ENCODE data around the gene OGFOD1. TPM values are rescaled to one million over a fixed set of nuclear protein-coding genes. Genes with fewer than 3 reads are reported as not detected.
A peak's percentile ranks its signal among the peaks of the same experiment; 100 is the strongest.

The OGFOD1 gene
- total RNA-seq, 1 donor from 2014 or later = 107 TPM

- H3K36me3 Mint-ChIP-seq (ENCODE audit: low read depth, unreplicated experiment) = peaks cover 15% of the 10 kb centered on the region
- H3K4me3 ChIP-seq (ENCODE audit: insufficient read depth, low read depth, low read length) = no peak overlapping the region
- H3K4me1 Mint-ChIP-seq (ENCODE audit: low read depth, unreplicated experiment) = no peaks in the 10 kb centered on the region
- H2AFZ ChIP-seq (ENCODE audit: low read depth, low read length) = no peak overlapping the region
- no peaks in the 10 kb centered on the region for H3K27me3 Mint-ChIP-seq (ENCODE audit: low read depth, unreplicated experiment)
- H3K4me2 ChIP-seq (ENCODE audit: low read length) = no peak overlapping the region
- H3K9me3 ChIP-seq (ENCODE audit: insufficient read depth, low read depth, low read length) = no peaks in the 10 kb centered on the region
- no peak overlapping the region for H3K27ac ChIP-seq (ENCODE audit: low read depth, low read length)
- H3K36me3 ChIP-seq (ENCODE audit: insufficient read depth, low read length) = peaks cover 79% of the 10 kb centered on the region
- no peaks in the 10 kb centered on the region for H3K9me3 Mint-ChIP-seq (ENCODE audit: unreplicated experiment)
- no peak for TF ChIP-seq CTCF (IDR thresholded peaks at IDR 0.05; ENCODE audit: insufficient read depth, low read depth, low read length)
- no peak for TF ChIP-seq EZH2 (IDR thresholded peaks at IDR 0.05; ENCODE audit: insufficient read depth, low read length)
- no peaks in the 10 kb centered on the region for H4K20me1 ChIP-seq (ENCODE audit: insufficient read depth, low read length)
- H3K27ac Mint-ChIP-seq (ENCODE audit: unreplicated experiment) = no peak overlapping the region
- no peak for FAIRE-seq
- no peaks in the 10 kb centered on the region for H3K4me1 ChIP-seq (ENCODE audit: insufficient read depth, low read length)
- H3K9ac ChIP-seq (ENCODE audit: low read length) = no peak overlapping the region
- H3K27me3 ChIP-seq (ENCODE audit: insufficient read depth, low read length) = no peaks in the 10 kb centered on the region
- DNase-seq (ENCODE audit: low read depth) = no peak
- H3K79me2 ChIP-seq (ENCODE audit: insufficient read depth, low read length) = no peaks in the 10 kb centered on the region
- H3K4me3 Mint-ChIP-seq (ENCODE audit: unreplicated experiment) = peak overlapping the region; percentile 11
These were observed 18.9 kb downstream of the OGFOD1 start for GRCh38 chr16:56470232-56470631.

GRCh38 chr16:56470666-56471065 is 19.3 kb downstream of the OGFOD1 start:
- Histone ChIP-seq H4K20me1 (ENCODE audit: insufficient read depth, low read length) (no peaks in the 10 kb centered on the region), H3K4me1 (ENCODE audit: insufficient read depth, low read length) (no peaks in the 10 kb centered on the region), H3K9me3 (ENCODE audit: insufficient read depth, low read depth, low read length) (no peaks in the 10 kb centered on the region), H3K27ac (ENCODE audit: low read depth, low read length) (no peak overlapping the region), H3K36me3 (ENCODE audit: insufficient read depth, low read length) (peaks cover 83% of the 10 kb centered on the region), H3K27me3 (ENCODE audit: insufficient read depth, low read length) (no peaks in the 10 kb centered on the region), H3K9ac (ENCODE audit: low read length) (no peak overlapping the region), H3K4me2 (ENCODE audit: low read length) (no peak overlapping the region), H3K4me3 (ENCODE audit: insufficient read depth, low read depth, low read length) (no peak overlapping the region), H2AFZ (ENCODE audit: low read depth, low read length) (no peak overlapping the region), H3K79me2 (ENCODE audit: insufficient read depth, low read length) (no peaks in the 10 kb centered on the region)
- H3K36me3 Mint-ChIP-seq (ENCODE audit: low read depth, unreplicated experiment) = peaks cover 15% of the 10 kb centered on the region
- TF ChIP-seq CTCF (IDR thresholded peaks at IDR 0.05; ENCODE audit: insufficient read depth, low read depth, low read length) = no peak
- no peak for TF ChIP-seq EZH2 (IDR thresholded peaks at IDR 0.05; ENCODE audit: insufficient read depth, low read length)
- peak overlapping the region; percentile 11 for H3K4me3 Mint-ChIP-seq (ENCODE audit: unreplicated experiment)
- no peak for DNase-seq (ENCODE audit: low read depth)
- no peak overlapping the region for H3K27ac Mint-ChIP-seq (ENCODE audit: unreplicated experiment)
- no peaks in the 10 kb centered on the region for H3K27me3 Mint-ChIP-seq (ENCODE audit: low read depth, unreplicated experiment)
- no peaks in the 10 kb centered on the region for H3K9me3 Mint-ChIP-seq (ENCODE audit: unreplicated experiment)
- no peak for FAIRE-seq
- no peaks in the 10 kb centered on the region for H3K4me1 Mint-ChIP-seq (ENCODE audit: low read depth, unreplicated experiment)

GRCh38 chr16:56475201-56475600 is 23.8 kb downstream of the OGFOD1 start:
- Histone ChIP-seq H2AFZ (ENCODE audit: low read depth, low read length) (no peak overlapping the region), H3K4me3 (ENCODE audit: insufficient read depth, low read depth, low read length) (no peak overlapping the region), H3K9me3 (ENCODE audit: insufficient read depth, low read depth, low read length) (no peaks in the 10 kb centered on the region), H3K4me1 (ENCODE audit: insufficient read depth, low read length) (peaks cover 12% of the 10 kb centered on the region), H3K36me3 (ENCODE audit: insufficient read depth, low read length) (peaks cover 57% of the 10 kb centered on the region), H3K9ac (ENCODE audit: low read length) (no peak overlapping the region), H3K27me3 (ENCODE audit: insufficient read depth, low read length) (no peaks in the 10 kb centered on the region), H3K79me2 (ENCODE audit: insufficient read depth, low read length) (no peaks in the 10 kb centered on the region), H3K4me2 (ENCODE audit: low read length) (no peak overlapping the region), H4K20me1 (ENCODE audit: insufficient read depth, low read length) (no peaks in the 10 kb centered on the region), H3K27ac (ENCODE audit: low read depth, low read length) (no peak overlapping the region)
- TF ChIP-seq EZH2 (IDR thresholded peaks at IDR 0.05; ENCODE audit: insufficient read depth, low read length) = no peak
- TF ChIP-seq CTCF (IDR thresholded peaks at IDR 0.05; ENCODE audit: insufficient read depth, low read depth, low read length) = no peak
- no peaks in the 10 kb centered on the region for H3K9me3 Mint-ChIP-seq (ENCODE audit: unreplicated experiment)
- H3K27me3 Mint-ChIP-seq (ENCODE audit: low read depth, unreplicated experiment) = no peaks in the 10 kb centered on the region
- DNase-seq (ENCODE audit: low read depth) = no peak
- peaks cover 21% of the 10 kb centered on the region for H3K4me1 Mint-ChIP-seq (ENCODE audit: low read depth, unreplicated experiment)
- no peak for FAIRE-seq
- H3K4me3 Mint-ChIP-seq (ENCODE audit: unreplicated experiment) = no peak overlapping the region
- H3K36me3 Mint-ChIP-seq (ENCODE audit: low read depth, unreplicated experiment) = peaks cover 23% of the 10 kb centered on the region
- H3K27ac Mint-ChIP-seq (ENCODE audit: unreplicated experiment) = no peak overlapping the region

All from astrocyte (in vitro differentiated cells and primary cell).